ENCODE measurements around the gene OR8G5. TPM values are rescaled to one million over a fixed set of nuclear protein-coding genes. Genes with fewer than 3 reads are reported as not detected.
"Not testable (repeated sequence)": the region's sequence is repeated elsewhere in the genome, so short reads cannot be mapped to it uniquely, and the experiment has no call there.

Gene OR8G5
- total RNA-seq, 1 donor from 2014 or later: not detected

- no peaks in the 10 kb centered on the region for H3K4me1 Mint-ChIP-seq (ENCODE audit: low read depth)
- H3K9me3 Mint-ChIP-seq (ENCODE audit: low read depth): no peaks in the 10 kb centered on the region
- no peaks in the 10 kb centered on the region for H3K27me3 Mint-ChIP-seq
- no peak for TF ChIP-seq CTCF (IDR thresholded peaks at IDR 0.05; ENCODE audit: unreplicated experiment)
- H3K4me3 Mint-ChIP-seq (ENCODE audit: low read depth): no peak overlapping the region
- no peak for DNase-seq (ENCODE audit: low spot score, unreplicated experiment)
- no peaks in the 10 kb centered on the region for H3K36me3 Mint-ChIP-seq (ENCODE audit: insufficient read depth)
- H3K27ac Mint-ChIP-seq: no peak overlapping the region
Measured at GRCh38 chr11:124214027-124214426, 42.1 kb upstream of the OR8G5 start.

GRCh38 chr11:124219126-124219525, 37.0 kb upstream of the OR8G5 start:
- Mint-ChIP-seq H3K27ac (no peak overlapping the region), H3K36me3 (ENCODE audit: insufficient read depth) (no peaks in the 10 kb centered on the region), H3K4me1 (ENCODE audit: low read depth) (no peaks in the 10 kb centered on the region), H3K9me3 (ENCODE audit: low read depth) (no peaks in the 10 kb centered on the region), H3K4me3 (ENCODE audit: low read depth) (no peak overlapping the region), H3K27me3 (no peaks in the 10 kb centered on the region)
- no peak for TF ChIP-seq CTCF (IDR thresholded peaks at IDR 0.05; ENCODE audit: unreplicated experiment)
- DNase-seq (ENCODE audit: low spot score, unreplicated experiment): no peak

GRCh38 chr11:124222407-124222806, 33.8 kb upstream of the OR8G5 start:
- H3K27me3 Mint-ChIP-seq: peaks cover 3% of the 10 kb centered on the region
- no peaks in the 10 kb centered on the region for H3K4me1 Mint-ChIP-seq (ENCODE audit: low read depth)
- H3K36me3 Mint-ChIP-seq (ENCODE audit: insufficient read depth): no peaks in the 10 kb centered on the region
- H3K27ac Mint-ChIP-seq: no peak overlapping the region
- H3K9me3 Mint-ChIP-seq (ENCODE audit: low read depth): no peaks in the 10 kb centered on the region
- DNase-seq (ENCODE audit: low spot score, unreplicated experiment): no peak
- H3K4me3 Mint-ChIP-seq (ENCODE audit: low read depth): no peak overlapping the region
- TF ChIP-seq CTCF (IDR thresholded peaks at IDR 0.05; ENCODE audit: unreplicated experiment): no peak

GRCh38 chr11:124224618-124225423, 31.4 kb upstream of the OR8G5 start:
- H3K27me3 Mint-ChIP-seq; DNase-seq (ENCODE audit: low spot score, unreplicated experiment); H3K9me3 Mint-ChIP-seq (ENCODE audit: low read depth); H3K36me3 Mint-ChIP-seq (ENCODE audit: insufficient read depth); H3K4me3 Mint-ChIP-seq (ENCODE audit: low read depth); H3K27ac Mint-ChIP-seq; H3K4me1 Mint-ChIP-seq (ENCODE audit: low read depth): not testable (repeated sequence)

- no peak for DNase-seq (ENCODE audit: low spot score, unreplicated experiment)
- Mint-ChIP-seq H3K4me1 (ENCODE audit: low read depth) (no peaks in the 10 kb centered on the region), H3K27me3 (peaks cover 7% of the 10 kb centered on the region), H3K27ac (no peak overlapping the region), H3K4me3 (ENCODE audit: low read depth) (no peak overlapping the region), H3K9me3 (ENCODE audit: low read depth) (no peaks in the 10 kb centered on the region), H3K36me3 (ENCODE audit: insufficient read depth) (no peaks in the 10 kb centered on the region)
- no peak for TF ChIP-seq CTCF (IDR thresholded peaks at IDR 0.05; ENCODE audit: unreplicated experiment)
Measured at GRCh38 chr11:124225471-124225870, 30.7 kb upstream of the OR8G5 start.

GRCh38 chr11:124233376-124233775, 22.8 kb upstream of the OR8G5 start:
- no peaks in the 10 kb centered on the region for H3K36me3 Mint-ChIP-seq (ENCODE audit: insufficient read depth)

More at GRCh38 chr11:124233376-124233775, 22.8 kb upstream of the OR8G5 start:
- Mint-ChIP-seq H3K9me3 (ENCODE audit: low read depth) (no peaks in the 10 kb centered on the region), H3K4me1 (ENCODE audit: low read depth) (peaks cover 3% of the 10 kb centered on the region), H3K27ac (no peak overlapping the region), H3K4me3 (ENCODE audit: low read depth) (no peak overlapping the region), H3K27me3 (no peaks in the 10 kb centered on the region)
- DNase-seq (ENCODE audit: low spot score, unreplicated experiment): no peak
- TF ChIP-seq CTCF (IDR thresholded peaks at IDR 0.05; ENCODE audit: unreplicated experiment): no peak

All from progenitor cell of endocrine pancreas (in vitro differentiated cells).